Left forelimb (tissue), 1 donor: Measurements from ENCODE around the gene CMIP.
"Not testable (repeated sequence)": the region's sequence is repeated elsewhere in the genome, so short reads cannot be mapped to it uniquely, and the experiment has no call there.

Source experiments
- DNase-seq: peaks from one replicate; pipeline ENCODE4 v3.0.0-alpha.2; 2018; ENCODE audit warnings: low spot score

CMIP gene

GRCh38 chr16:81517629-81518438 lies 73.2 kb downstream of the CMIP start:
- DNase-seq = no peak

DNA sequence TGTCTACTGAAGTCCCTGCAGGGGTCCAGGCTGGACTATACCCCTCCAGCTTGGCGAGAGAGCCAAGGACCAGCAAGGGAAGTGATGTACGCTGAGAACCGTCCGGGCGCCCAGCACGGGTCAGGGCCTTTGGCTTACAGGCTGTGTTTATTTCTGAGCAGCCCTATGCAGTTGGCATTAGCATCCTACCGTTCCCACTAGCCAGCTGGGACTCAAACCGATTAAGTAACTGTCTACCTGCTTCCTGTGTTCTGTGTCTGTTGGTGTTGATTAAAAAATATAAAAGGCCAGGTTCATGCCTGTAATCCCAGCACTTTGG lies 73.8 kb downstream of the CMIP start:
- no peak for DNase-seq

GRCh38 chr16:81519301-81520150 lies 74.9 kb downstream of the CMIP start:
- DNase-seq = no peak

GRCh38 chr16:81520151-81520470 lies 75.5 kb downstream of the CMIP start:
- no peak for DNase-seq

DNA sequence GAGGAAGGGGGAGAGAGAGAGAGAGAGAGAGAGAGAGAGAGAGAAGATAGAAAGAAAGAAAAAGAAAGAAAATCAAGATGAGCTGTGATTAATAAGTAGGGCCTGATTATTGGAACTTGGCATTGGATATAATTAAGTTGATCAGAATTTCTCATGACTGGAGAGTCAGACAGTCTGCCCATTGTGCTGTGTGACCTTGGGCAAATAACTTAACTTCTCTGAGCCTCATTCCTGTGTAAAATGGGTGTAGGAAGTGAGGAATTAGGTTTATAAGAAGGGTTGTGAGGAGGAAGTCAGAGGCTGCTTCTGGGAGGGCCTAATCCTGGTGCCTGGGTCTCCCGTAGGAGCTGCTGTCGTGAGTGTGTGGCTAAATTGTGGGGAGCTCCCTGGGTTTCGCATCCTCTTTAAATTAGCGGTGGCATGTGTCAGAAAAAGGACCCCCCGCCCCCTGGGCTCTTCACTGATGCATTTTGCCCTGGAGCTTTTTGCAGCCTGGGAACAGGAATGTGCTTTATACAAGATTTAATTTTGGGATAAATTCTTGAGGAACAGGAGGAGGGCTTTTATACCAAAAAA lies 76.0 kb downstream of the CMIP start:
- DNase-seq = no peak

GRCh38 chr16:81521141-81521626 lies 76.6 kb downstream of the CMIP start:
- DNase-seq = no peak

- DNase-seq = no peak
Observed at GRCh38 chr16:81522108-81522701, 77.6 kb downstream of the CMIP start.

DNA sequence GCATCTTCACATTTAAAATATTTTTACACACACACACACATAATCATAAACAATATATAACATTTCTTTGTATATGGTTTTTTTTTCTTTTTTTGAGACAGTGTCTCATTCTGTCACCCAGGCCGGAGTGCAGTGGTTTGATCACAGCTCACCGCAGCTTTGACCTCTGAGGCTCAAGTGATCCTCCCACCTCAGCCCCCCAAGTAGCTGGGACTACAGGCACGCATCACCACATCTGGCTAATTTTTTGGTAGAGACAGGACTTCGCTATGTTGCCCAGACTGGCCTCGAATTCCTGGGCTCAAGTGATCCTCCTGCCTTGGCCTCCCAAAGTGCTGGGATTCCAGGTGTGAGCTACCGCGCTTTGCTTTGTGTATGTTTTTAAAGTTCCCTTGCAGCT lies 78.2 kb downstream of the CMIP start:
- DNase-seq = not testable (repeated sequence)

GRCh38 chr16:81523387-81524115 lies 78.9 kb downstream of the CMIP start:
- no peak for DNase-seq

- no peak for DNase-seq
Observed at GRCh38 chr16:81524382-81524781, 79.8 kb downstream of the CMIP start.

GRCh38 chr16:81524885-81525284 lies 80.3 kb downstream of the CMIP start:
- DNase-seq = not testable (repeated sequence)

DNA sequence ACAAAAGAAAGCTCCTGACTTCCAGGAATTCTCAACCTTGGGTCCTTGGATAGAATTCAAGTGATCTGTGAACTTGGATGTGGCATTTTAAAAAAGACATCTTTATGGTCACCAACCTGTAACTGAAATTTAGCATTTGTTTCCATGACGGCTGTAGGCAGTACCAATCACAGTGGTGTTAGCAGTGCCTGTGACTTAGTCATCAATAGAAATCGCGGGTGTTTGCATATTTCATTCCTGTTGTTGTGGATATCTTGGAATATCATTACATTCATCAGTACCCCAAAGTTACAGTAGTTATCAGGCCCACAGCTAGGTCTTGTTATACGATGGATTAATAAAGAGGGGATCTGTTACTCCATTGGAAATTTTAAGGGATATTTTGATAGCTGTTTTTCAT lies 81.6 kb downstream of the CMIP start:
- DNase-seq = no peak

DNA sequence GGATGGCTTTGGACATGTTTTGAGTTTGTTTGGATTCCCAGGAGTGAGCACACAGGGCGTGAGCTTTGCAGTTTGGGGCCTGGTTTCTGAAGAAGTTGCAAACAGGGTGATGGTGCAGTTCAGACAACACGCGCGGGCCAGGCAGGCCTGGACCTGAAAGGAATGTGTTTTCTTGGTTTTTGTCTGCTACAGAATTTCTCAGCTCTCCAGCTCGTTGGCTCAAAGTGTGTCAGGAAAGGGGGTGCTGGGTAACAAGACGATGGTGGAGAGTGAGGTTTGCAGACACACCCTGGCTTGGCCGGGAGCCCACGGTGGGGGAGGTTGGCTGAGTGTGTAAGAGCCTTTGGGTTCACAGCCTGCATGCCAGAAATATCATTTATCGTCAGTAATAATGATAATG lies 82.3 kb downstream of the CMIP start:
- no peak for DNase-seq

GRCh38 chr16:81527477-81528178 lies 83.0 kb downstream of the CMIP start:
- no peak for DNase-seq

DNA sequence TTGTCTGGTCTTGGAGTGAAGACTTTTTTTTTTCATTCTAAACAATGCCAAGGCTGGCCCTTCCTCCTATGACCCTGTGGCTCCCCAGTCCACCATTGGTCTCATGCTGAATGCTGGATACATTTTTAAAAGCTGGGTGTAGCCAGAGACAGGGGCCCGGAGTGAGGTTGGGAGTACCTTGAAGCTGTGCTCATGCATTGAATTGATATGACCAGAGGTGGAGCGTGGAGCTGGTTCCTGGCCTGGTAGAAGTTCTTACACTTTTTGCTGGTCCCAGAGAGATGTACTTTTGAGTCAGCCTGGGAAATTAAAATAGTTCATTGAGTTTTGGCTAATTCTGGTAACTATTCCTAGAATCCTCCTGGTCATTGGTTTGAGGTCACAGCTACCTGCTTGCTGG lies 83.6 kb downstream of the CMIP start:
- no peak for DNase-seq

- DNase-seq = no peak
Observed at GRCh38 chr16:81530296-81530721, 85.7 kb downstream of the CMIP start.

- DNase-seq = no peak
Observed at GRCh38 chr16:81530814-81531213, 86.2 kb downstream of the CMIP start.

- no peak for DNase-seq
Observed at GRCh38 chr16:81531419-81531821, 86.8 kb downstream of the CMIP start.

DNA sequence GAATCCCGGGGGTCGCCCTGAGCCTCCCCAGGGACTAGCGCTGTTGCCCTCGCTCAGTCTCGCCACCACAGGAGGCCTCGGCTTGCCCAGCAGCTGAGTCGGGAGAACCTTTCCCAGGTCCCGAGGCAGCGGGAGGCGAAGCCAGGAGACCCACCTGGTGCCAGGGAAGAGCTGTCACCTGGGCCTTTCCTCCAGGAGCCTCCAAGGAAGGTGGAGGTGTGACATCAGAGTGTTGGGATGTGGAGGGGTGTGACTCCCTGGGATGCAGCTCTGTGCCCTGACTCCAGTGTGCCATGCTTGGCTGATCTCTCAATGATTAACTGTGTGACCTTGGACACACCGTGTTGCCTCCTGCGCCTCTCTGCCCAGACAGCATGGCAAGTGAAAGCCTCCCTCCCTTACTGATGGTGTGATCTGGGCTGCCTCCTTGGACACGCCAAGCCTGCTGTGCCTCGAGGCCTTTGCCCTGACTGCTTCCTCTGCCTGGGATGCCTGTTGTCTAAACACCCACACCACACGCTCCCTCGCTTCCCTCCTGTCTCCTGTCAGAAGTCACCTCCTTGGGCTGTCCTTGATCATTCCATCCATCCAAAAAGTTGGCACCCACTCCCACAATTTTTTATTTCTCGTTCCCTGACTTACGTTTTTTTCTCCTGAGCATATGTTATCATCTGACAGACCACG lies 88.0 kb downstream of the CMIP start:
- no peak for DNase-seq

DNA sequence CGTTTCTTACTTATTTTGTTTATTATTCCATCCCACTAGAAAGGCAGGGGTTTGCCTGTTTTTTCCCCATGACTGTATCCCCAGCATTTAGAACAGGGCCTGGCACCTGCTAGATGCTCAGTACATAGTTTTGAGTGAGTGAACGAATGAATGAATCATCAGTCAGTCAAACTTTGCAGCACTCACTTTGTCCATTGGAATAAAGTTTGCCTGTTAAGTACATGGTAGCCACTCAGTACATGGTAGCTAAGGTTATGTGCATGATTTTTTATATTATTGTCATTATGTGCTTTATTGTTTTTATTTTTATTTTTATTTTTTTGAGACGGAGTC lies 88.5 kb downstream of the CMIP start:
- no peak for DNase-seq
